ENCODE data around the gene ASPG.

Gene ASPG

GRCh38 chr14:104085032-104085888, at the start of gene ASPG:
Gene ASPG (plus strand): TSS chr14:104085700. CDS start chr14:104085771, 71 bp downstream.
- no peak for DNase-seq (ENCODE audit: low read depth)

GRCh38 chr14:104036212-104036611, 49.3 kb upstream of the ASPG start:
- no peak for DNase-seq (ENCODE audit: low read depth)

GRCh38 chr14:104037074-104037473, 48.4 kb upstream of the ASPG start:
- DNase-seq (ENCODE audit: low read depth), result no peak

DNA sequence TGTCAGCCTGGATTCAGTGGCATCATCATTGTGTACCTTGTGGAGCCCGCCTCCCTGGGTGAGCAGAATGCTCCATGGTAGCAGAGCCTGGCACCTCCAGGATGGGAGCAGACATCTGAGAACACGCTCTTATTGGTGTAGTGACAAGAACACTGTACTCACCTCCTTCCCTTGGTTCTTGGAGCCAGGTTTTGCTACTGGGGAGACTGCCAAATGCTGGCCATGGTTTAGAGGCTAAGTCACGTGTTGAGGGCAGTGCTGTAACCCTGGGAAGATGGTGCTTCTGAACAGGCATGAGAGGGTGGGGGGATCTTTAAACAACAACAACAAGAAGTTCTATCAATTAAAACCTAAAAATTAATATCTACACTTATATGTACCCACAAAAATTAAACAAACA, 47.6 kb upstream of the ASPG start:
- DNase-seq (ENCODE audit: low read depth), result no peak

- no peak for DNase-seq (ENCODE audit: low read depth)
These were observed 46.3 kb upstream of the ASPG start for GRCh38 chr14:104039214-104039613.

DNA sequence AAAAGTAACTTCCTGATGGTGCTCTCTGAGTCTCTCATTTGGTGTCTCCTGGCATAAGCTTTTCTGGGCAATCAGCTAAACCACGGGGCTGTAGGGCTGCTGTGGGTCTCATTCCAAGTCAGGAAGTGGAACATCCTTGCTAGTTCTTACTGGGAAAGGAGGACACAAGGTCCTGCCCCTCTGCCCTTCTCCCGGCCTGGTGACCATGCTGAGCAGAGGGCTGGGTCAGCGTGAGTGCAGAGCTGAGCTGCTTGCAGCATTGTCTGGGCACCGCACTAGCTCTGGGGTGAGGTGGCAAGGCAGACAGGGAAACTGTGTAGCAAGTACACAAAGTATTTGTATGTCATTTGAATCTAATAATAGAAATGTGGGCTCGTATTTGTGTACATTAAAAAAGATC, 45.0 kb upstream of the ASPG start:
- no peak for DNase-seq (ENCODE audit: low read depth)

DNA sequence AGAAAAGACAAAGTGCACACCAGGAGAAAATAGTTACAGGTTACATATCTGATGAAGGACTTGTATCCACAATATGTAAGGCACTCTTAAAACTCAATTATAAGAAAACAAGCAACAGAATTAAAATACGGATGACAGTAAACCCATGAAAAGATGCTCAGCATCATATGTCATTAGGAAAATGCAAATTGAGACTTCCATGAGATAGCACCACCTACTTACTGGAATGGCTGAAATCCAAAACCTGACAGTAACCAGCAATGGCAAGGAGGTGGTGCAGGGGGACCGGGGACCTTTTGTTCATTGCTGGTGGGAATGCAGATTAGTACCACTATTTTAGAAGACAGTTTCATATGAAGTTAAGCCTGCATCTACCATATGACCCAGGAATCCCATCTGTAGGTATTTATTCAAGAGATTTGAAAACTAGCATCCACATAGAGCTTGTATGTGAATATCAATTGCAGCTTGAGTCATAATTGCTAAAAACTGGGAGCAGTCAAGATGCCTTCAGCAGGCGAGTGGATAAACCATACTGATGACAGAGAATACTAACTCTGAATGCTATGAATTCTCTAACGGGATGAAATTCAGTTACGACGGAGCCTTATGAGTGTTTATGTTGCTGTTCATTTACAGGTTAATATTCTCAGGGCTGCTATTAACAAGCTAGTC, 43.9 kb upstream of the ASPG start:
- no peak for DNase-seq (ENCODE audit: low read depth)

DNA sequence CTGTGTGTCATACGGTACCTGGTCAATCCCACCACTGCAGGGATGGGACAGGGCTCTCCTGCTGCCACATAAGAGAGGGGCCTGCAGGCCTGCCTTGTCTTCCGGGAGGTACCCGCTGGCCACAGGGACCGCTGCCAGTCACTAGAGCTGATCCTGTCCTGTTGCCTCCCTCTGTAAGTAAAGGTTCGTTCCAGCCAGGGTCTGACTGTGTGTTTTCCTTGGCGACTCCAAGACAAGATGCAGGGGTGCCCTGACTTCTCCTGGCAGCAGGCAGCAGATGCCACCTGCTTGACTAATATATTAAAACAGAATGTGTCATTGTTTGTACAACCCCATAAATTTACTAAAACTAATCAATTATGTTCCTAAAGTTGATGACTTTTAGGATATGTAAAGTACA, 41.5 kb upstream of the ASPG start:
- DNase-seq (ENCODE audit: low read depth), result no peak

- DNase-seq (ENCODE audit: low read depth), result no peak
These were observed 37.7 kb upstream of the ASPG start for GRCh38 chr14:104047761-104048160.

- no peak for DNase-seq (ENCODE audit: low read depth)
These were observed 36.6 kb upstream of the ASPG start for GRCh38 chr14:104048758-104049507.

DNA sequence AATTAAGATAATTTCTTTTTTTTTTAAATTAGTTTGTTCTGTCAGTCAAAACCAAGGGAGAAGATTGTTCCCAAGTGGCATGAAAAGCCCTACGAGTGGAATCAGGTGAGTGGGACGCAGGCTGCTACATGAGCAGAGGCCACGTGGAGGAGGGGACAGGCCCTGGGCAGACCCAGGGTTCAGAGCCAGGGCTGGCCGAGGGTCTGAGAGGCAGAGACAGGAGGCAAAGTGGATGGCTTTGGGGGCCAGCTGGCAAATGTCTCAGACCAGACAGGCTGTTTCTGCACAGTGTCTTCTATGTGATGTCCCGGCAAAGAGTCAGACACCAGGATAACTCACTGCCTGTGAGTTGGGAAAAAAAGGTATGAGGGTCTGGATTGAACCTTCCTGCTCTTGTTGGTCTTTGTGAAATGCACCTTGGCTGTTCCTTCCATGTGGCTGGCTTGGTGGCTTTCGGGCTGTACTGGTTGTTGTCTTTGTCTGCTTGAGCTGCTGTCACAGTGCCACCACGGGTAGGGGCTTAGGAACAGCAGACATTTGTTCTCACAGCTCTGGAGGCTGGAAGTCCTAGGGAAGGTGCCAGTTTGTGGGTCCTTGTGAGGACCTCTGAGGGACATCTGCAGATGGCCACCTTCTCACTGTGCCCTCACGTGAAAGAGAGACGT, 35.8 kb upstream of the ASPG start:
- DNase-seq (ENCODE audit: low read depth), result no peak

DNA sequence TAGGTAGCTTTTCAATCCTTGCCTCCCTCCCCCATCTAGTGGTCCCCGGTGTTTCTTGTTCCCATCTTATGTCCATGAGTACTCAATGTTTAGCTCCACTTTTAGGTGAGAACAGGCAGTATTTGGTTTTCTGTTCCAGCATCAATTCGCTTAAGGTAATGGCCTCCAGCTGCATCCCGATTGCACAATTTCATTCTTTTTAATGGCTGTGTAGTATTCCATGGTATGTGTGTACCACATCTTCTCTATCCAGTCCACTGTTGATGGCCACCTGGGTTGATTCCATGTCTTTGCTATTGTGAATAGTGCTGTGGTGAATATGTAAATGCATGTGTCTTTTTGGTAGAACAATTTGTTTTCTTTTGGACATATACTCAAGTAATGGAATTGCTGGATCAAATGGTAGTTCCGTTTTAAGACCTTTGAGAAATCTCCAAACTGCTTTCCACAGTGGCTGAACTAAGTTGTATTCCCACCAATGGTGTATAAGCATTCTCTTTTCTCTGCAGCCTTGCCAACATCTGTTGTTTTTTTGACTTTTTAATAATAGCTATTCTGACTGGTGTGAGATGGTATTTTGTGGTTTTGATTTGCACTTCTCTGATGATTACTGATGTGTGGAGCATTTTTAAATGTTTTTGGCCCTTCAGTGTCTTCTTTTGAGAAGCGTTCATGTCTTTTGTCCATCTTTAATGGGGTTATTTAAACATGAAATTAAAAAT, 34.2 kb upstream of the ASPG start:
- no peak for DNase-seq (ENCODE audit: low read depth)

GRCh38 chr14:104054222-104054905, 31.1 kb upstream of the ASPG start:
- DNase-seq (ENCODE audit: low read depth), result no peak

GRCh38 chr14:104062281-104062680, 23.2 kb upstream of the ASPG start:
- no peak for DNase-seq (ENCODE audit: low read depth)

- no peak for DNase-seq (ENCODE audit: low read depth)
These were observed 21.5 kb upstream of the ASPG start for GRCh38 chr14:104064003-104064402.

GRCh38 chr14:104066279-104066678, 19.2 kb upstream of the ASPG start:
- no peak for DNase-seq (ENCODE audit: low read depth)

- no peak for DNase-seq (ENCODE audit: low read depth)
These were observed 18.7 kb upstream of the ASPG start for GRCh38 chr14:104066719-104067295.

DNA sequence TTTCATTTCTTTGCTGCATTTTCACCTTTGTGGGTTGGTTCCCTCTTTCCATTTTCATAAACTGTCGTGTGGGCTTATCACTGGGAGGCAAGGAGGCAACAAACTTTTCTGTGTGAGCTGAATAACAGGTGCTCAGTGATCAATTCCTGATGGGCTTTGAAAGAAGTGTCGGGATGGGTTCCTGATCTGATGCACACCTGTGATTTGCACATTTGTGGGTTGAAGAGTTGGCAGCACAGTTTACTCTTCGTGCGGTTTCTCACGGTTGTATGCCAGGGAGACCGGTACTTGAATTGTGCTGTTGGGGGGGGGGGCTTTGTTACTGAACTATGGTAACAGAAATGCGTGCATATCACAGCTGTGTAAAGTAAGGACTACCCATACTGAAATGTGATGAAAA, 16.0 kb upstream of the ASPG start:
- DNase-seq (ENCODE audit: low read depth), result no peak

DNA sequence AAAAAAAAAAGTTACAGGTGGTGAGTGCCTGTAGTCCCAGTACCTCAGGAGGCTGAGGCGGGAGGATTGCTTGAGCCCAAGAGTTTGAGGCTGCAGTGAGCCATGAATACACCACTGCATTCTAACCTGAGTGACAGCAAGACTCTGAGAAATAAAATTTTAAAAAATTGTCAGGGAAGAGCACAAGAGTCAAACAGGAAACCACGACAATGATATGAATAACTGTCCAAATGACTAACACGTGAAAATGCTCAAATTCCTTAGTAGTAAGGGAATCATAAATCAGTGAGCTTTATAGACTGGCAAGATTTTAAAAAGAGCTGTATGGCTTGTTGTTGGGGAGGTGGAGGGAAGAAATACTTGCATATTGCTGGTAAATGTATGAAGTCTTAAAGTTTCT, 12.9 kb upstream of the ASPG start:
- DNase-seq (ENCODE audit: low read depth), result no peak

DNA sequence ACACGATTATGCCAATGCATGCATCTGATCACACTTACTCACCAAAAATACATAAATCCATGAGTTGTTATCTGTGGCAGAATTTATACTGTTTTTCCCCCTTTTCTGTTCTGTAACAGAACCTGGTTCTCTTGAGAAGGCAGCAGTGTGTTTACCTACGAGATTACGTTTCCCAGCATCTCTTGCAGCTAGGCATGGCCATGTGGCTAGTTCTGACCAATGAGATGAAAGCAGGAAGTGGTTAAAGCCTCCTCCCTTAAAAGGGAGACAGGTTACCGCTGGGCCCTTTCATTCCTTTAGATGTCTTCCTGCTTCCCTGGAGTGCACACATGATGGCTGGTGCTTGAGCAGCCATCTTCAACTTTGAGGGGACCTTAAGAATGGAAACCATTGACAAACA, 11.7 kb upstream of the ASPG start:
- DNase-seq (ENCODE audit: low read depth), result no peak
